SK-N-MC (cell line): ENCODE results near the gene PRPH2.

Source experiments
- EZH2 ChIP-seq: fragments of 200-600 bp; sonication (generic); IDR thresholded peaks from one replicate; pipeline ENCODE4 v1.6.1; 2017; ENCODE audit warnings: antibody characterized with exemption
- FOXP2 ChIP-seq: optimal IDR thresholded peaks from 2 replicates; pipeline ENCODE3; 2011; ENCODE audit warnings: mild to moderate bottlenecking, moderate library complexity; ENCODE audit not compliant: insufficient read depth; ENCODE audit errors: extremely low read length, control extremely low read depth
- POLR2AphosphoS5 ChIP-seq: IDR thresholded peaks from 2 replicates; pipeline ENCODE4 v1.6.1; 2012; ENCODE audit warnings: mild to moderate bottlenecking, low read depth, low read length, borderline replicate concordance

- TF ChIP-seq POLR2AphosphoS5, result no peak
- TF ChIP-seq EZH2, result no peak
- TF ChIP-seq FOXP2, result no peak
Observed at GRCh38 chr6:42674780-42675179, 47.6 kb downstream of the PRPH2 start.
